ENCODE results near the gene ARPC1A.
A peak's percentile ranks its signal among the peaks of the same experiment; 100 is the strongest.
"Not testable (repeated sequence)": the region's sequence is repeated elsewhere in the genome, so short reads cannot be mapped to it uniquely, and the experiment has no call there.

The ARPC1A gene

DNA sequence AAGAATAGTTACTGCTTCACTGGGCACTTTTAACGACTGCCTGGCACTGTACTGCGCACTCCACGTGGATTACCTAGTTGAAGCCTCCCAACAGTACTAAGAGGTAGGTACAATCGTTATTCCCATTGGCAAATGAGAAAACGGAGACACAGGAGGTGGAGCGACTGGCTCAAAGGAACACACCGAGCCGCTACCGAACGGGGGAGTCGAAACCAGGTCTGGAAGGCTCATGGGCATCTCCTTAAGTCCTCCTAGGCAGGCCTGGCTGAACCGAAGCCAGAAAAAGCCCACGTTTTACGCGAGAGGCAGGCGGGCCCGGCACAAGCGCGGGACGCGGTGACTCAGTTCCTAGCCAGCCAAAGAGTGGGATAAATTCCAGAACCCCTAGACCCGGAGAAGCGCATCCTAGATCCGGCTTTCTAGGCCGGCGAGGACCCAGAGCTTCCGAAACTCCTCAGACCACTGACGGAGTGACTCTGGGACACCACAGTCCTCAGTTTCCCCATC, 82.2 kb downstream of the ARPC1A start:
- H3K4me3 ChIP-seq (ENCODE audit: low read depth, low read length): peak overlapping the region; percentile 99
- TF ChIP-seq, protein P1, sequence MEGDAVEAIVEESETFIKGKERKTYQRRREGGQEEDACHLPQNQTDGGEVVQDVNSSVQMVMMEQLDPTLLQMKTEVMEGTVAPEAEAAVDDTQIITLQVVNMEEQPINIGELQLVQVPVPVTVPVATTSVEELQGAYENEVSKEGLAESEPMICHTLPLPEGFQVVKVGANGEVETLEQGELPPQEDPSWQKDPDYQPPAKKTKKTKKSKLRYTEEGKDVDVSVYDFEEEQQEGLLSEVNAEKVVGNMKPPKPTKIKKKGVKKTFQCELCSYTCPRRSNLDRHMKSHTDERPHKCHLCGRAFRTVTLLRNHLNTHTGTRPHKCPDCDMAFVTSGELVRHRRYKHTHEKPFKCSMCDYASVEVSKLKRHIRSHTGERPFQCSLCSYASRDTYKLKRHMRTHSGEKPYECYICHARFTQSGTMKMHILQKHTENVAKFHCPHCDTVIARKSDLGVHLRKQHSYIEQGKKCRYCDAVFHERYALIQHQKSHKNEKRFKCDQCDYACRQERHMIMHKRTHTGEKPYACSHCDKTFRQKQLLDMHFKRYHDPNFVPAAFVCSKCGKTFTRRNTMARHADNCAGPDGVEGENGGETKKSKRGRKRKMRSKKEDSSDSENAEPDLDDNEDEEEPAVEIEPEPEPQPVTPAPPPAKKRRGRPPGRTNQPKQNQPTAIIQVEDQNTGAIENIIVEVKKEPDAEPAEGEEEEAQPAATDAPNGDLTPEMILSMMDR (IDR thresholded peaks at IDR 0.05; ENCODE audit: borderline replicate concordance, insufficient read depth, low read depth, low read length): no peak

DNA sequence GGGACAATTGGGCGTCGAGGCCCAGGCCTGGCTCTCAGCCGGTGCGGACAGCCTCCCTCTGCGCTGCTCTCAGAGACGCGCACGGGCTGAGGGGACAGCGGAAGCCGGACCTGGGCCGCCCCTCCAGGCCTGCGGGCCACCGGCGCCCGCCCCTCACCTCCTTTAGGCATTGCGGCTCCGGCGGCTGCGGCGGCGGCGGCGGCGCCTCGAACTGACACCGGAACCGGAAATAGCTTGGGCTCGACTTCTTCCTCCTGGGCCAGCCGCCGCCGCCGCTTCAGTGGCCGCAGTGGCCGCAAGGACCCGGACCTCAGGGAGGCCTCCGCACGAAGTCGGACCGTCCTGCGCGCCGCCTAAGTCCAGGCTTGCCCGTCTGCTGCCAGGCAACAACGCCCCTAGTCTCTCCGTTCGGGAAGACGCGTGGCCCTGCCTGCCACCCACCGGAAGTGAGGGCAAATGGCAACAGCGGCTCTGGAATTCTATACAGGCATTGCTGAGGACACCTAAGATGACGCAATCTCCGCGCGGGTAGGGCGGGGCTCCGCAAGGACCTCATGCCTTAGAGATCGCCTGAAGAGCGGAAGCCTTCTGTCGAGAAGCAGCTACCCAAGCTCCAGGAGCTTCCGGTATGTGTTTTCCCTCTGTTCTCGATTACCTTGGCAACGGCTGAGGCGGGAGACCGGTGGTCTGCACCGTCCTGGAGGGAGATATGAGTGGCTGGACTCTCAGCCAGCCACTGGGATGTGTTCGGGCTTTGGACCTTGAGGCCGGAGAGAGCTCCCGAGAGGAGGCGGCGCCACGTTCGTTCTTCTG, 82.9 kb downstream of the ARPC1A start, which contains the start of the genes BUD31 and PDAP1:
Gene BUD31 (plus strand): TSS at position 591 of the 813 bp plus-strand sequence. CDS start 2,124 bp downstream, outside the sequence.
Gene PDAP1 (minus strand): TSS at position 219 of the 813 bp plus-strand sequence. CDS start 49 bp downstream, at position 170.
- TF ChIP-seq, protein P1 (IDR thresholded peaks at IDR 0.05; ENCODE audit: borderline replicate concordance, insufficient read depth, low read depth, low read length): no peak

DNA sequence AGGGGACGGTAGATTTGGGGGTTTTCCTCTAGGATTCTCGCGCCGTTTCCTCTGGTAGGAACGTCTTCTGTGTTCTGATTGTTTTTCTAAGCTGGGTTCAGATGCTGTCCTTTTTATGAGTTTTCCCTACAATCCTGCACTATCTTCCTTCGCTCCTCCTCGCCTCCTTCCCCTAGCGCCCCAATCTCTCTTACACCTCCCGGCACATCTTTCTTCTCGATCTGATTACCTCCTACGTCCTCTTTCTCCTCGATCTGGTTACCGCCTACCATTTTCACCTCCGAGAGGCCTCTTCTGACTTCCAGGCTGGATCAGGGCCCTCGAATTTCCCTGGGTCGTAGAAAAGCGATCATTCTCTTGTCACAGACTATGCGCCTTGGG, 83.5 kb downstream of the ARPC1A start:
- TF ChIP-seq, protein P1 (IDR thresholded peaks at IDR 0.05; ENCODE audit: borderline replicate concordance, insufficient read depth, low read depth, low read length): no peak
- H3K4me3 ChIP-seq (ENCODE audit: low read depth, low read length): peak overlapping the region; percentile 99

More for the DNA sequence above, 82.9 kb downstream of the ARPC1A start, which contains the start of the genes BUD31 and PDAP1:
- peak within 1 kb of the TSS; percentile 99 for H3K4me3 ChIP-seq (ENCODE audit: low read depth, low read length)

DNA sequence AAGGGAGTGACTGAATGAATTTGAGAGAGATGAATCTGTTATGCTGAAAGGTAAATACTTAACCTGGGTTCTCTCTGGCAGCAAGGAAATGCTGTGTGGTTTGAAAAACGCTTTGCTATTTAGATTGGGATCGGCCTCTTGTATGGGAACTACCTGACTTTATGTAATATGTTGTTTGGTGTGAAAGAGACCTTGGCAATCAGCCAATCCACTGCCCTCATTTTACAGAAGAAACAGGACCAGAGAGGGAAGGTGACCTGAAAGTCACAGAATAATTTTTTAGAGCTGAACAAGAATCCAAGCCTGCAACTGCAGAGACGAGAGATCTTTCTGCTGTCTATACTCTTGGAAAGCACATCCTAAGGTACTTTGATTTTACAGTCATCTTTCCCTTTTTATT, 84.1 kb downstream of the ARPC1A start:
- TF ChIP-seq, protein P1 (IDR thresholded peaks at IDR 0.05; ENCODE audit: borderline replicate concordance, insufficient read depth, low read depth, low read length): no peak
- H3K4me3 ChIP-seq (ENCODE audit: low read depth, low read length): peak overlapping the region; percentile 99

DNA sequence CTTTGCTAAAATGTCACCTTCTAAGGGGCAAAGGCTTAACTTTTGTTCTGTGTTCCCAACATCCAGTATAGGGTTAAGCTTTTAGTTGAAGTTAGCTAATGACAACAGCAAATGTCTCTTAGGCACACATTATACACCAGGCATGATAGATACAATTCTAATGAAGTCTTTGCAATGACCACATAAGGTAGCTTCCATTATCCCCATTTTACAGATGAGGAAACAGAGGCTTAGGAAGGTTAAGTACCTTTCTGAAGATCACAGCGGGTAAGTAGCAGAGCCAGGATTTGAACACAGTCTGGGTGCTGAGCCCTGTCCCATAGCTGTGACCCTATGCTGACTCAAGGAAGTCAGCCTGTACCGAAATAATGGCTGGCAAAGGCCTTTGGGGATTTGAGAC, 84.9 kb downstream of the ARPC1A start:
- TF ChIP-seq, protein P1 (IDR thresholded peaks at IDR 0.05; ENCODE audit: borderline replicate concordance, insufficient read depth, low read depth, low read length): no peak
- no peak overlapping the region for H3K4me3 ChIP-seq (ENCODE audit: low read depth, low read length)

DNA sequence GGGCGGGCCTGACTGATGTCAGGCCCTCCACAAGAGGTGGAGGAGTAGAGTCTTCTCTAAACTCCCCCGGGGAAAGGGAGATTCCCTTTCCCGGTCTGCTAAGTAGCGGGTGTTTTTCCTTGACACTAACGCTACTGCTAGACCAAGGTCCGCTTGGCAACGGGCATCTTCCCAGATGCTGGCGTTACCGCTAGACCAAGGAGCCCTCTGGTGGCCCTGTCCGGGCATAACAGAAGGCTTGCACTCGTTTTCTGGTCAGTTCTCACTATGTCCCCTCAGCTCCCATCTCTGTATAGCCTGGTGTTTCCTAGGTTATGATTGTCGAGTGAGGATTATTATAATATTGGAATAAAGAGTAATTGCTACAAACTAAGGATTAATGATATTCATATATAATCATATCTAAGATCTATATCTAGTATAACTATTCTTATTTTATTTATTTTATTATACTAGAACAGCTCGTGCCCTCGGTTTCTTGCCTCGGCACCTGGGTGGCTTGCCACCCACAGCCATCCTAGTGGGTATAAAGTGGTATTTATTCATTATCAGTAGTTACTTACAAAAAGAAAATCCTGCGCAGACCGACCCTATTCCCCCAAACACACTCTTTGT, 89.9 kb downstream of the ARPC1A start:
- TF ChIP-seq, protein P1 (IDR thresholded peaks at IDR 0.05; ENCODE audit: borderline replicate concordance, insufficient read depth, low read depth, low read length): peak; percentile 52
- H3K4me3 ChIP-seq (ENCODE audit: low read depth, low read length): not testable (repeated sequence)

Measured in GM12875 (cell line).